Caco-2 (cell line): Measurements from ENCODE around the gene ADIPOR2. TPM values are rescaled to one million over a fixed set of nuclear protein-coding genes. Genes with fewer than 3 reads are reported as not detected.
A peak's percentile ranks its signal among the peaks of the same experiment; 100 is the strongest.

Experiments used
- BruUV-seq: library from RNA; stranded (reverse); fragments of 400-500 nt; replicated peaks from 2 replicates; lab custom pipeline; 2021; lab: Mats Ljungman, UMichigan
- CTCF ChIA-PET: fragments of 300-600 bp; sonication (Branson Sonifier 250); formaldehyde crosslinking; loops from one replicate; lab custom pipeline; 2022; ENCODE audit warnings: antibody characterized with exemption; lab: Charles Lee
- POLR2A ChIA-PET: fragments of 300-600 bp; sonication (Branson Sonifier 250); formaldehyde crosslinking; loops from one replicate; lab custom pipeline; 2022; ENCODE audit warnings: antibody characterized with exemption; lab: Charles Lee
- DNase-seq, 2 experiments: peaks; one replicate each; pipeline versions ENCODE4 v3.0.0 to v3.0.0-alpha.2; 2020 to 2022
- H3K27me3 ChIP-seq: replicated peaks from 2 replicates; pipeline ENCODE4 v1.6.0; 2011; ENCODE audit warnings: low read length; ENCODE audit not compliant: control insufficient read depth, insufficient read depth
- H3K36me3 ChIP-seq: 2 replicates; pipeline ENCODE4 v1.5.1; 2011; ENCODE audit warnings: low read length; ENCODE audit not compliant: control insufficient read depth, insufficient read depth
- H3K4me1 ChIP-seq: fragments of 250-450 bp; sonication (Bioruptor Pico); 2 replicates; pipeline ENCODE4 v1.5.1; 2020; ENCODE audit warnings: mild to moderate bottlenecking
- H3K4me3 ChIP-seq: 2 replicates; pipeline ENCODE4 v1.5.1; 2011; ENCODE audit warnings: low read depth, mild to moderate bottlenecking, control low read depth, low read length
- H3K9me3 ChIP-seq: fragments of 250-450 bp; sonication (Bioruptor Pico); 2 replicates; pipeline ENCODE4 v1.5.1; 2020; ENCODE audit warnings: mild to moderate bottlenecking, moderate library complexity
- H3K27ac Mint-ChIP-seq: one replicate; pipeline ENCODE4 v1.8.0; 2022; ENCODE audit warnings: mixed read lengths; ENCODE audit not compliant: unreplicated experiment
- H3K27me3 Mint-ChIP-seq: one replicate; pipeline ENCODE4 v1.8.0; 2022; ENCODE audit warnings: mixed read lengths; ENCODE audit not compliant: insufficient read depth, unreplicated experiment
- H3K36me3 Mint-ChIP-seq: one replicate; pipeline ENCODE4 v1.8.0; 2022; ENCODE audit warnings: mild to moderate bottlenecking, mixed read lengths; ENCODE audit not compliant: insufficient read depth, unreplicated experiment
- H3K4me1 Mint-ChIP-seq: one replicate; pipeline ENCODE4 v1.8.0; 2022; ENCODE audit warnings: low read depth, mixed read lengths; ENCODE audit not compliant: unreplicated experiment
- H3K4me3 Mint-ChIP-seq: one replicate; pipeline ENCODE4 v1.8.0; 2022; ENCODE audit warnings: mild to moderate bottlenecking, moderate library complexity, mixed read lengths; ENCODE audit not compliant: unreplicated experiment
- H3K9me3 Mint-ChIP-seq: one replicate; pipeline ENCODE4 v1.8.0; 2022; ENCODE audit warnings: mixed read lengths; ENCODE audit not compliant: unreplicated experiment
- CTCF ChIP-seq, 2 experiments: fragments of 200-600 bp in 1 of 2; IDR thresholded peaks; 1 replicate in 1 of 2; 2 replicates in 1 of 2; pipeline versions ENCODE4 v1.5.1 to v1.8.0; 2011 to 2022; ENCODE audit warnings: antibody characterized with exemption in 1 of 2, control low read depth in 1 of 2, inconsistent platforms in 1 of 2, low read depth in 1 of 2, low read length in 1 of 2, mild to moderate bottlenecking in 1 of 2, moderate library complexity in 1 of 2; ENCODE audit not compliant: insufficient read depth in 1 of 2, severe bottlenecking in 1 of 2, unreplicated experiment in 1 of 2
- intact Hi-C: fragments of 100-400 bp; cut with micrococcal nuclease; formaldehyde crosslinking; loops from one replicate; pipeline ENCODE4 v1.10.0; 2022; ENCODE audit not compliant: unreplicated experiment
- total RNA-seq: library from RNA; stranded (reverse); gene quantifications from 2 replicates; pipeline ENCODE4 v1.2.3, GENCODE V29; 2022

ADIPOR2 gene
- total RNA-seq, 1 experiment from 2014 or later = 119 TPM

- H3K27me3 ChIP-seq = no peaks in the 10 kb centered on the region
- peak in 1 of 2 experiments; percentile 51 for DNase-seq
- TF ChIP-seq CTCF (IDR thresholded peaks at IDR 0.05; ENCODE audit: insufficient read depth in 1 of 2, low read depth in 1 of 2, low read length in 1 of 2, severe bottlenecking in 1 of 2, unreplicated experiment in 1 of 2) = no peak
- no peaks in the 10 kb centered on the region for H3K27me3 Mint-ChIP-seq
- no peaks in the 10 kb centered on the region for H3K36me3 ChIP-seq
- peaks cover 13% of the 10 kb centered on the region for H3K4me1 Mint-ChIP-seq
- intact Hi-C loops = loop anchor here (2.0 kb wide), 1 partner anchor 18 kb away; no protein-coding TSS in a partner anchor
- H3K9me3 Mint-ChIP-seq = no peaks in the 10 kb centered on the region
- POLR2A ChIA-PET = no interaction called here
- no peaks in the 10 kb centered on the region for H3K36me3 Mint-ChIP-seq
- no peak overlapping the region for H3K4me3 ChIP-seq
- H3K4me3 Mint-ChIP-seq = no peak overlapping the region
- H3K27ac Mint-ChIP-seq = no peak overlapping the region
- no peaks in the 10 kb centered on the region for H3K9me3 ChIP-seq
- BruUV-seq = no TSS peak
- CTCF ChIA-PET = interaction anchor here (1.4 kb wide), 1 partner anchor 127 kb away, joined by 6 read pairs; no protein-coding TSS in a partner anchor
- H3K4me1 ChIP-seq = peaks cover 26% of the 10 kb centered on the region
Measured at GRCh38 chr12:1812650-1813302, 121.9 kb downstream of the ADIPOR2 start.

GRCh38 chr12:1814266-1814665 lies 123.4 kb downstream of the ADIPOR2 start:
- Mint-ChIP-seq H3K27ac (no peak overlapping the region), H3K27me3 (peaks cover 4% of the 10 kb centered on the region), H3K4me1 (peaks cover 13% of the 10 kb centered on the region), H3K4me3 (no peak overlapping the region), H3K9me3 (no peaks in the 10 kb centered on the region), H3K36me3 (no peaks in the 10 kb centered on the region)
- intact Hi-C loops = no loop called here
- BruUV-seq = no TSS peak
- no peak for TF ChIP-seq CTCF (IDR thresholded peaks at IDR 0.05; ENCODE audit: insufficient read depth in 1 of 2, low read depth in 1 of 2, low read length in 1 of 2, severe bottlenecking in 1 of 2, unreplicated experiment in 1 of 2)
- Histone ChIP-seq H3K9me3 (no peaks in the 10 kb centered on the region), H3K36me3 (no peaks in the 10 kb centered on the region), H3K27me3 (no peaks in the 10 kb centered on the region), H3K4me1 (peaks cover 26% of the 10 kb centered on the region), H3K4me3 (no peak overlapping the region)
- CTCF ChIA-PET = no interaction called here
- POLR2A ChIA-PET = no interaction called here
- DNase-seq = no peak

- peaks cover 5% of the 10 kb centered on the region for H3K27me3 Mint-ChIP-seq
- ChIA-PET POLR2A (no interaction called here), CTCF (no interaction called here)
- H3K4me3 ChIP-seq = no peak overlapping the region
- no peaks in the 10 kb centered on the region for H3K27me3 ChIP-seq
- H3K9me3 ChIP-seq = no peaks in the 10 kb centered on the region
- H3K27ac Mint-ChIP-seq = no peak overlapping the region
- DNase-seq = no peak
- no peak for TF ChIP-seq CTCF (IDR thresholded peaks at IDR 0.05; ENCODE audit: insufficient read depth in 1 of 2, low read depth in 1 of 2, low read length in 1 of 2, severe bottlenecking in 1 of 2, unreplicated experiment in 1 of 2)
- H3K4me1 Mint-ChIP-seq = peaks cover 13% of the 10 kb centered on the region
- peaks cover 26% of the 10 kb centered on the region for H3K4me1 ChIP-seq
- no peak overlapping the region for H3K4me3 Mint-ChIP-seq
- H3K36me3 ChIP-seq = no peaks in the 10 kb centered on the region
- no peaks in the 10 kb centered on the region for H3K9me3 Mint-ChIP-seq
- H3K36me3 Mint-ChIP-seq = no peaks in the 10 kb centered on the region
- intact Hi-C loops = no loop called here
- BruUV-seq = no TSS peak
Measured at GRCh38 chr12:1815108-1815507, 124.2 kb downstream of the ADIPOR2 start.
